ENCODE measurements around the gene TENT4A. TPM values are rescaled to one million over a fixed set of nuclear protein-coding genes. Genes with fewer than 3 reads are reported as not detected.

Gene TENT4A
- total and polyA plus RNA-seq, 2 of the 4 experiments (the other 2 are of a cell fraction), result 5.9 to 17.2 TPM

DNA sequence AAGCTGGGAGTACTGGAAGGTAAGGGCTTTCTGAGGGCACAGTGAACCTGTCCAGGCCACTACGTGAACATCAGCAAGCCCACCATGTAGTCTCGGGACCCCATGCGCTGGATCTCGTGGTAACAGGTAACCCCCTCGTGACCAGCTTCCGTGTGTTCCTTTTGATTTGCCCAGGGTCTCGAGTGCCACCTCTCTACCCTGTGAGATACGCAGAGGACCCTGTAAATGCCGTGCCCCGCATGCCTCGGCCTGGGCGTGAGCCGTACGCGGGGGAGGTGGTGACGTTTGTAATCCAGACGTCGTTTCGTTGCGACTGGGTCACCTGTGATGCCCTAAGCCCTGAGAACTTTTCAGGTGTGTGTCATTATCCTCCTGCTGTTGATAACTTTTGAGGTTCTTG lies 45.5 kb downstream of the TENT4A start:
- ATAC-seq (ENCODE audit: low read depth) (no peak), DNase-seq (no peak)
- Histone ChIP-seq H3K9me1 (ENCODE audit: insufficient read depth, low read length) (peaks cover 5% of the 10 kb centered on the region; the same call in 1 of the 2 replicates), H3K36me3 (ENCODE audit: control insufficient read depth, insufficient read depth, low read length) (peaks cover 36% of the 10 kb centered on the region), H2AFZ (replicated peaks; ENCODE audit: low read length, poor library complexity) (no peak overlapping the region), H4K5ac (ENCODE audit: low read depth, low read length) (no peak overlapping the region), H2BK15ac (ENCODE audit: low read depth, low read length) (no peak overlapping the region), H2BK20ac (ENCODE audit: low read depth, low read length) (no peak overlapping the region), H3K27me3 (ENCODE audit: control insufficient read depth, insufficient read depth, low read length) (no peaks in the 10 kb centered on the region), H3K4me2 (ENCODE audit: low read depth, low read length) (no peak overlapping the region), H2BK120ac (ENCODE audit: low read depth, low read length) (no peak overlapping the region), H3K9me3 (ENCODE audit: control insufficient read depth, insufficient read depth, low read length) (no peaks in the 10 kb centered on the region), H3K9ac (ENCODE audit: low read depth, low read length) (no peak overlapping the region), H3K23ac (ENCODE audit: low read depth, low read length) (no peak overlapping the region), H2BK5ac (ENCODE audit: low read depth, low read length, poor library complexity, severe bottlenecking) (no peak overlapping the region), H3K79me1 (ENCODE audit: low read depth in 1 of 2, low read length in 2 of 2) (peaks cover 3 to 8% of the 10 kb centered on the region in 2 experiments; a peak in 2 of 4 replicates), H2AK9ac (replicated peaks; ENCODE audit: low read depth, low read length, poor library complexity) (no peak overlapping the region), H2AK5ac (ENCODE audit: low read depth, low read length) (no peak overlapping the region), H3K4me3 (ENCODE audit: insufficient read depth, low read depth, low read length) (no peak overlapping the region), H3K27ac (ENCODE audit: insufficient read depth, low read length) (no peak overlapping the region), H4K91ac (ENCODE audit: insufficient read depth, low read depth, low read length) (no peak overlapping the region), H3K56ac (ENCODE audit: extremely low read depth, insufficient read depth, low read length) (no peak overlapping the region), H4K20me1 (ENCODE audit: insufficient read depth, low read length) (peaks cover 5% of the 10 kb centered on the region; the same call in 1 of the 2 replicates), H4K8ac (ENCODE audit: low read depth in 2 of 2, low read length in 2 of 2) (no peak overlapping the region), H3K18ac (ENCODE audit: low read depth, low read length) (no peak overlapping the region), H3K4ac (ENCODE audit: low read depth, low read length) (no peak overlapping the region), H3K14ac (replicated peaks; ENCODE audit: low read depth, low read length) (no peak overlapping the region), H3K4me1 (ENCODE audit: control insufficient read depth, insufficient read depth, low read length) (no peaks in the 10 kb centered on the region)
- dilution Hi-C loops (cut with HindIII; ENCODE audit: low sequenced_read_pairs, unreplicated experiment), result no loop called here
- WGBS, 2 experiments (ENCODE audit: extremely low coverage in 2 of 2, insufficient read length in 1 of 2), result 98% methylated on average over 15 of the region's 20 CpGs; no CpG with 5 or more reads in 1 of the 2 experiments
- TF ChIP-seq POLR2A (IDR thresholded peaks at IDR 0.05; ENCODE audit: low read depth, low read length), result no peak
- no peak for TF ChIP-seq NFE2L2 (IDR thresholded peaks at IDR 0.05; ENCODE audit: low read depth, low read length)
- no peak for TF ChIP-seq SMC3 (IDR thresholded peaks at IDR 0.05; ENCODE audit: low read depth, low read length)
- no peak for TF ChIP-seq CHD1 (IDR thresholded peaks at IDR 0.05; ENCODE audit: low read depth, low read length)
- TF ChIP-seq RCOR1 (IDR thresholded peaks at IDR 0.05; ENCODE audit: insufficient replicate concordance, low read length), result no peak
- TF ChIP-seq MXI1 (IDR thresholded peaks at IDR 0.05; ENCODE audit: borderline replicate concordance, low read depth, low read length), result no peak
- no peak for TF ChIP-seq RFX5 (IDR thresholded peaks at IDR 0.05; ENCODE audit: low read depth, low read length)
- no peak for TF ChIP-seq MAZ (IDR thresholded peaks at IDR 0.05; ENCODE audit: borderline replicate concordance, low read depth, low read length)
- no peak for TF ChIP-seq CEBPB (IDR thresholded peaks at IDR 0.05; ENCODE audit: low read depth, low read length)
- TF ChIP-seq MAFK (IDR thresholded peaks at IDR 0.05; ENCODE audit: low read depth, low read length), result no peak
- TF ChIP-seq, protein P1, sequence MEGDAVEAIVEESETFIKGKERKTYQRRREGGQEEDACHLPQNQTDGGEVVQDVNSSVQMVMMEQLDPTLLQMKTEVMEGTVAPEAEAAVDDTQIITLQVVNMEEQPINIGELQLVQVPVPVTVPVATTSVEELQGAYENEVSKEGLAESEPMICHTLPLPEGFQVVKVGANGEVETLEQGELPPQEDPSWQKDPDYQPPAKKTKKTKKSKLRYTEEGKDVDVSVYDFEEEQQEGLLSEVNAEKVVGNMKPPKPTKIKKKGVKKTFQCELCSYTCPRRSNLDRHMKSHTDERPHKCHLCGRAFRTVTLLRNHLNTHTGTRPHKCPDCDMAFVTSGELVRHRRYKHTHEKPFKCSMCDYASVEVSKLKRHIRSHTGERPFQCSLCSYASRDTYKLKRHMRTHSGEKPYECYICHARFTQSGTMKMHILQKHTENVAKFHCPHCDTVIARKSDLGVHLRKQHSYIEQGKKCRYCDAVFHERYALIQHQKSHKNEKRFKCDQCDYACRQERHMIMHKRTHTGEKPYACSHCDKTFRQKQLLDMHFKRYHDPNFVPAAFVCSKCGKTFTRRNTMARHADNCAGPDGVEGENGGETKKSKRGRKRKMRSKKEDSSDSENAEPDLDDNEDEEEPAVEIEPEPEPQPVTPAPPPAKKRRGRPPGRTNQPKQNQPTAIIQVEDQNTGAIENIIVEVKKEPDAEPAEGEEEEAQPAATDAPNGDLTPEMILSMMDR (conservative IDR thresholded peaks at IDR 0.05; ENCODE audit: low read depth, low read length), result no peak
- TF ChIP-seq ELK1 (IDR thresholded peaks at IDR 0.05; ENCODE audit: borderline replicate concordance, low read depth, low read length), result no peak
- TF ChIP-seq FOS (IDR thresholded peaks at IDR 0.05; ENCODE audit: low read depth, low read length), result no peak
- no peak for TF ChIP-seq RAD21 (IDR thresholded peaks at IDR 0.05; ENCODE audit: low read length)
- no peak for TF ChIP-seq BHLHE40 (IDR thresholded peaks at IDR 0.05; ENCODE audit: low read depth, low read length)
- TF ChIP-seq, protein P2, sequence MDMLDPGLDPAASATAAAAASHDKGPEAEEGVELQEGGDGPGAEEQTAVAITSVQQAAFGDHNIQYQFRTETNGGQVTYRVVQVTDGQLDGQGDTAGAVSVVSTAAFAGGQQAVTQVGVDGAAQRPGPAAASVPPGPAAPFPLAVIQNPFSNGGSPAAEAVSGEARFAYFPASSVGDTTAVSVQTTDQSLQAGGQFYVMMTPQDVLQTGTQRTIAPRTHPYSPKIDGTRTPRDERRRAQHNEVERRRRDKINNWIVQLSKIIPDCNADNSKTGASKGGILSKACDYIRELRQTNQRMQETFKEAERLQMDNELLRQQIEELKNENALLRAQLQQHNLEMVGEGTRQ (IDR thresholded peaks at IDR 0.05; ENCODE audit: low read depth, low read length), result no peak
- POLR2A ChIA-PET (ENCODE audit: unreplicated experiment), result no interaction called here
- in situ Hi-C loops (cut with MboI; ENCODE audit: low sequenced_read_pairs), result no loop called here
- intact Hi-C loops (cut with micrococcal nuclease), result no loop called here
- CTCF ChIA-PET, result no interaction called here
- BruUV-seq (replicated peaks), result no TSS peak
